HAP-1 (cell line): ENCODE results near the gene LYRM4.

Experiments used
- DNase-seq, 2 experiments: peaks; one replicate each; pipeline ENCODE4 v3.0.0-alpha.2; 2016 to 2020; ENCODE audit warnings: low spot score in 2 of 2
- H3K27me3 ChIP-seq: fragments of 250-450 bp; sonication (Bioruptor Pico); 2 replicates; pipeline ENCODE4 v1.5.1; 2020; ENCODE audit warnings: low read depth, mild to moderate bottlenecking, moderate library complexity
- H3K36me3 ChIP-seq: fragments of 250-450 bp; sonication (Bioruptor Pico); replicated peaks from 2 replicates; pipeline ENCODE4 v1.5.1; 2020; ENCODE audit warnings: mild to moderate bottlenecking
- H3K4me1 ChIP-seq: fragments of 250-450 bp; sonication (Bioruptor Pico); 2 replicates; pipeline ENCODE4 v1.5.1; 2020; ENCODE audit warnings: mild to moderate bottlenecking
- H3K4me3 ChIP-seq: fragments of 250-450 bp; sonication (Bioruptor Pico); 2 replicates; pipeline ENCODE4 v1.5.1; 2020; ENCODE audit warnings: mild to moderate bottlenecking, moderate library complexity
- H3K9me3 ChIP-seq: fragments of 250-450 bp; sonication (Bioruptor Pico); 2 replicates; pipeline ENCODE4 v1.5.1; 2020; ENCODE audit warnings: mild to moderate bottlenecking, moderate library complexity
- in situ Hi-C: fragments of 300-500 bp; cut with MboI; formaldehyde crosslinking; loops from 3 replicates; pipeline ENCODE4 v1.14.3; 2020; ENCODE audit warnings: low sequenced_read_pairs, inconsistent platforms, mixed read lengths

LYRM4 gene

DNA sequence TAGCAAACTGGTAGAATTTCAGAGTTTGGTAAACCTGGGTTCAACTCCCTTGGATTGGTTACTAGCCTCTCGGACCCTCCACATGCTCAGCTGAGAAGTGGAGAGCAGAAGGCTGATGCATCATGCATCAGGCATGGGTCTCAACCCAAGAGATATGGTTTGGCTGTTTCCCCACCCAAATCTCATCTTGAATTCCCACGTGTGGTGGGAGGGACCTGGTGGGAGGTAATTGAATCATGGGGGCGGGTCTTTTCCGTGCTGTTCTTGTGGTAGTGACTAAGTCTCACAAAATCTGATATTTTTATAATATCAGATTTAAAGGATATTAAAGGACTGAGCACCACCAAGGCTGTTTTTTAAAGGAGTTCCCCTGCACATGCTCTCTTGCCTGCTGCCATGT, 100.5 kb downstream of the LYRM4 start:
- Histone ChIP-seq H3K9me3 (no peaks in the 10 kb centered on the region), H3K36me3 (no peaks in the 10 kb centered on the region), H3K27me3 (no peaks in the 10 kb centered on the region), H3K4me1 (no peaks in the 10 kb centered on the region), H3K4me3 (no peak overlapping the region)
- no peak for DNase-seq
- in situ Hi-C loops, result no loop called here

GRCh38 chr6:5159162-5159561, 101.6 kb downstream of the LYRM4 start:
- no peak overlapping the region for H3K4me3 ChIP-seq
- no peaks in the 10 kb centered on the region for H3K27me3 ChIP-seq
- in situ Hi-C loops, result no loop called here
- no peaks in the 10 kb centered on the region for H3K36me3 ChIP-seq
- no peak for DNase-seq
- H3K9me3 ChIP-seq, result no peaks in the 10 kb centered on the region
- H3K4me1 ChIP-seq, result no peaks in the 10 kb centered on the region

GRCh38 chr6:5158180-5158579, 102.6 kb downstream of the LYRM4 start:
- Histone ChIP-seq H3K4me1 (no peaks in the 10 kb centered on the region), H3K27me3 (no peaks in the 10 kb centered on the region), H3K4me3 (no peak overlapping the region), H3K9me3 (no peaks in the 10 kb centered on the region), H3K36me3 (no peaks in the 10 kb centered on the region)
- in situ Hi-C loops, result no loop called here
- no peak for DNase-seq

GRCh38 chr6:5157621-5158138, 103.1 kb downstream of the LYRM4 start:
- in situ Hi-C loops, result no loop called here
- Histone ChIP-seq H3K4me1 (no peaks in the 10 kb centered on the region), H3K27me3 (no peaks in the 10 kb centered on the region), H3K4me3 (no peak overlapping the region), H3K36me3 (no peaks in the 10 kb centered on the region), H3K9me3 (no peaks in the 10 kb centered on the region)
- DNase-seq, result no peak

- in situ Hi-C loops, result no loop called here
Observed at GRCh38 chr6:5156627-5157026, 104.1 kb downstream of the LYRM4 start.

DNA sequence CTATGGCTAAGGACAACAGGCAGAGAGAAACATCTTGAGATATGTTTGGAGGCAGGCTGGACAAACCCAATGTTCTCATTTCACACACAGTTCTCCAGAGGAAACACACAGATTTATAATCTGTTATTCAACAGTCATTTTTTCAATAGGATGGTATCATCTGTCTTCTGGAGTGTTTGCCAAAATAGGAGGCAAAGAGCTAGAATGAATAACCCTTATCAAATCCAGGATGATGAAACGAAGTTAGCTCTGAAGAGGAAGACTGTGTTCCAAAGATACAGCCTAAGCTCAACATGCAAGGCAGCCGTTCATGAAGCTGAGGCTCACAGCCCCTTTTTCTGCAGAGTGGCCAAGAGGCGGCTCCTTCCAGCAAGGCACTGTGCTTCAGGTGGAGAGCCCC, 104.8 kb downstream of the LYRM4 start:
- Histone ChIP-seq H3K27me3 (no peaks in the 10 kb centered on the region), H3K36me3 (no peaks in the 10 kb centered on the region), H3K4me1 (no peaks in the 10 kb centered on the region), H3K4me3 (no peak overlapping the region), H3K9me3 (no peaks in the 10 kb centered on the region)
- in situ Hi-C loops, result no loop called here
- no peak for DNase-seq

More at GRCh38 chr6:5156627-5157026, 104.1 kb downstream of the LYRM4 start:
- H3K27me3 ChIP-seq, result no peaks in the 10 kb centered on the region
- H3K4me1 ChIP-seq, result no peaks in the 10 kb centered on the region
- no peak overlapping the region for H3K4me3 ChIP-seq
- H3K9me3 ChIP-seq, result no peaks in the 10 kb centered on the region
- no peak for DNase-seq
- no peaks in the 10 kb centered on the region for H3K36me3 ChIP-seq

GRCh38 chr6:5153186-5153585, 107.6 kb downstream of the LYRM4 start:
- no peaks in the 10 kb centered on the region for H3K9me3 ChIP-seq
- H3K4me3 ChIP-seq, result no peak overlapping the region
- no peaks in the 10 kb centered on the region for H3K4me1 ChIP-seq
- in situ Hi-C loops, result no loop called here
- no peaks in the 10 kb centered on the region for H3K36me3 ChIP-seq
- H3K27me3 ChIP-seq, result no peaks in the 10 kb centered on the region
- DNase-seq, result no peak

- Histone ChIP-seq H3K4me1 (no peaks in the 10 kb centered on the region), H3K36me3 (no peaks in the 10 kb centered on the region), H3K9me3 (no peaks in the 10 kb centered on the region), H3K4me3 (no peak overlapping the region), H3K27me3 (no peaks in the 10 kb centered on the region)
- DNase-seq, result no peak
- in situ Hi-C loops, result no loop called here
Observed at GRCh38 chr6:5152460-5152859, 108.3 kb downstream of the LYRM4 start.

- in situ Hi-C loops, result no loop called here
- no peak for DNase-seq
- no peaks in the 10 kb centered on the region for H3K27me3 ChIP-seq
- no peaks in the 10 kb centered on the region for H3K36me3 ChIP-seq
- no peak overlapping the region for H3K4me3 ChIP-seq
- no peaks in the 10 kb centered on the region for H3K9me3 ChIP-seq
- no peaks in the 10 kb centered on the region; the same call in 1 of the 2 replicates for H3K4me1 ChIP-seq
Observed at GRCh38 chr6:5151955-5152401, 108.8 kb downstream of the LYRM4 start.

GRCh38 chr6:5151360-5151954, 109.3 kb downstream of the LYRM4 start:
- Histone ChIP-seq H3K36me3 (no peaks in the 10 kb centered on the region), H3K27me3 (no peaks in the 10 kb centered on the region), H3K9me3 (no peaks in the 10 kb centered on the region), H3K4me3 (no peak overlapping the region), H3K4me1 (no peaks in the 10 kb centered on the region; the same call in 1 of the 2 replicates)
- no peak for DNase-seq
- in situ Hi-C loops, result no loop called here

DNA sequence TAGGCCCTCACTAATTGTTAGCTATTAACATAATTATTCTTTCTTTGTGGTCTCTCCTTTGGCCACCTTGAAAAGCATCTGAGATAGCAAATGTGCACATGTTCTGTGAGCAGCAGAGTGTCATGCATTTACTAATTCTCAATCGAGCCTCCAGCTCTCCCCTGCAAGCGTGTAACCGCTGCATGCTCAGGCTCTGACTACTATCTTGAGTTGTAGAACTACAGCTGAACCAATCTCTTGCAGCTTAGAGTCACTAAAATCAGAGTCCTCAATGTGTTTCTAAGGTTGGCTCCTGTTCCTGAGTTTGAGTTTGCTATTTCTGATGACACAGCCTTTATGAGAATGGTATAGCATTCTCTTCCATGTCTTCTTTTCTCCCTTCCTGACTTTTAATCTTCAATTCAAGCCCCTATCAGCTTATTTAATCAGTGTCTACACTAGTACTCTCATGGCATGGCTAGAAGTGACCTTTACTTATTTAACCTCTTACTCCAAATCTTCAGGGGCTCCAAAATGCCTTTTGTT, 110.1 kb downstream of the LYRM4 start:
- no peaks in the 10 kb centered on the region for H3K27me3 ChIP-seq
- in situ Hi-C loops, result no loop called here
- no peak for DNase-seq
- no peaks in the 10 kb centered on the region for H3K36me3 ChIP-seq
- no peak overlapping the region for H3K4me3 ChIP-seq
- H3K9me3 ChIP-seq, result no peaks in the 10 kb centered on the region
- H3K4me1 ChIP-seq, result no peaks in the 10 kb centered on the region; the same call in 1 of the 2 replicates

- H3K9me3 ChIP-seq, result no peaks in the 10 kb centered on the region
- no peak overlapping the region for H3K4me3 ChIP-seq
- in situ Hi-C loops, result no loop called here
- no peaks in the 10 kb centered on the region for H3K36me3 ChIP-seq
- no peaks in the 10 kb centered on the region for H3K27me3 ChIP-seq
- no peak for DNase-seq
- H3K4me1 ChIP-seq, result no peaks in the 10 kb centered on the region; the same call in 1 of the 2 replicates
Observed at GRCh38 chr6:5149891-5150290, 110.9 kb downstream of the LYRM4 start.

GRCh38 chr6:5149159-5149704, 111.5 kb downstream of the LYRM4 start:
- in situ Hi-C loops, result no loop called here
- Histone ChIP-seq H3K4me3 (no peak overlapping the region), H3K4me1 (no peaks in the 10 kb centered on the region; the same call in 1 of the 2 replicates), H3K9me3 (no peaks in the 10 kb centered on the region), H3K27me3 (no peaks in the 10 kb centered on the region), H3K36me3 (no peaks in the 10 kb centered on the region)
- no peak for DNase-seq

- Histone ChIP-seq H3K36me3 (no peaks in the 10 kb centered on the region), H3K4me3 (no peak overlapping the region), H3K27me3 (no peaks in the 10 kb centered on the region), H3K4me1 (peaks cover 4% of the 10 kb centered on the region), H3K9me3 (no peaks in the 10 kb centered on the region)
- no peak for DNase-seq
- in situ Hi-C loops, result no loop called here
Observed at GRCh38 chr6:5146398-5146797, 114.4 kb downstream of the LYRM4 start.
